Type B pancreatic cell (in vitro differentiated cells): Measurements from ENCODE around the gene KCTD5. TPM values are rescaled to one million over a fixed set of nuclear protein-coding genes. Genes with fewer than 3 reads are reported as not detected.

Experiments used
- DNase-seq: peaks from one replicate; pipeline ENCODE4 v3.0.0; 2021; ENCODE audit warnings: mixed read lengths; ENCODE audit not compliant: unreplicated experiment; ENCODE audit errors: extremely low spot score
- H3K27ac Mint-ChIP-seq: 2 replicates; pipeline ENCODE4 v1.8.0; 2021; ENCODE audit warnings: mild to moderate bottlenecking, mixed read lengths
- H3K27me3 Mint-ChIP-seq: 2 replicates; pipeline ENCODE4 v1.8.0; 2021; ENCODE audit warnings: mixed read lengths
- H3K36me3 Mint-ChIP-seq: 2 replicates; pipeline ENCODE4 v1.8.0; 2021; ENCODE audit warnings: mixed read lengths
- H3K4me1 Mint-ChIP-seq: one replicate; pipeline ENCODE4 v1.8.0; 2021; ENCODE audit warnings: mixed read lengths; ENCODE audit not compliant: unreplicated experiment
- H3K4me3 Mint-ChIP-seq: 2 replicates; pipeline ENCODE4 v1.8.0; 2021; ENCODE audit warnings: mild to moderate bottlenecking, mixed read lengths
- H3K9me3 Mint-ChIP-seq: 2 replicates; pipeline ENCODE4 v1.8.0; 2021; ENCODE audit warnings: mixed read lengths
- CTCF ChIP-seq: fragments of 200-600 bp; sonication (generic); conservative IDR thresholded peaks from 2 replicates; pipeline ENCODE4 v1.5.0; 2021; ENCODE audit warnings: antibody characterized with exemption, mild to moderate bottlenecking
- total RNA-seq: library from RNA; stranded (reverse); gene quantifications from 2 replicates; pipeline ENCODE4 v1.2.1, GENCODE V29; 2021; ENCODE audit warnings: low replicate concordance

The KCTD5 gene
- total RNA-seq, 1 donor from 2014 or later: 25.1 TPM

- H3K36me3 Mint-ChIP-seq: no peaks in the 10 kb centered on the region
- no peak overlapping the region for H3K4me3 Mint-ChIP-seq
- no peaks in the 10 kb centered on the region for H3K4me1 Mint-ChIP-seq
- peaks cover 4% of the 10 kb centered on the region for H3K27me3 Mint-ChIP-seq
- no peak for DNase-seq
- H3K9me3 Mint-ChIP-seq: no peaks in the 10 kb centered on the region
- TF ChIP-seq CTCF: no peak
- no peak overlapping the region for H3K27ac Mint-ChIP-seq
These were observed 29.7 kb downstream of the KCTD5 start for GRCh38 chr16:2712063-2712441.

- Mint-ChIP-seq H3K4me1 (no peaks in the 10 kb centered on the region), H3K27me3 (peaks cover 4% of the 10 kb centered on the region), H3K4me3 (no peak overlapping the region), H3K36me3 (no peaks in the 10 kb centered on the region), H3K9me3 (no peaks in the 10 kb centered on the region), H3K27ac (no peak overlapping the region)
- no peak for DNase-seq
- no peak for TF ChIP-seq CTCF
These were observed 30.2 kb downstream of the KCTD5 start for GRCh38 chr16:2712546-2712945.

DNA sequence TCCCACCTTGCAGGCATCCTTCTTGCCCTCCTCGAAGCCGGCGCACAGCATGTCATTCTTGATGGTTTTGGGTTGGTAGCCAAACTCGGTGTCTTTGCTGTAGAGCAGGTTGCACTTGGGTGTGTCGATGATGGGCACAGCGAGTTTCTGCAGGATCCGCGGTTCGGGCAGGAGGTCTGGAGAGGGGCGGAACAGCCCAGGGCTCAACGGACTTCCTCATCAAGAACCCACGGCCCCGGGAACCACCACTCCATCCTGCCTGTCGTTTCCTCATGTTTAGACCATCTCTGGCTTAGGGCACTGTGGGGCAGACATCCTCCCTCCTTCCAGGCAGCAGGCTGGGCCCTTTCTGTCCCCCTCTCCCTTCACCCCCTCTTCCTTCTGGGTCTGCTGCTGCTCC, 31.2 kb downstream of the KCTD5 start:
- Mint-ChIP-seq H3K4me1 (no peaks in the 10 kb centered on the region), H3K27ac (no peak overlapping the region), H3K9me3 (no peaks in the 10 kb centered on the region), H3K36me3 (no peaks in the 10 kb centered on the region), H3K27me3 (peaks cover 4% of the 10 kb centered on the region), H3K4me3 (no peak overlapping the region)
- DNase-seq: no peak
- no peak for TF ChIP-seq CTCF

DNA sequence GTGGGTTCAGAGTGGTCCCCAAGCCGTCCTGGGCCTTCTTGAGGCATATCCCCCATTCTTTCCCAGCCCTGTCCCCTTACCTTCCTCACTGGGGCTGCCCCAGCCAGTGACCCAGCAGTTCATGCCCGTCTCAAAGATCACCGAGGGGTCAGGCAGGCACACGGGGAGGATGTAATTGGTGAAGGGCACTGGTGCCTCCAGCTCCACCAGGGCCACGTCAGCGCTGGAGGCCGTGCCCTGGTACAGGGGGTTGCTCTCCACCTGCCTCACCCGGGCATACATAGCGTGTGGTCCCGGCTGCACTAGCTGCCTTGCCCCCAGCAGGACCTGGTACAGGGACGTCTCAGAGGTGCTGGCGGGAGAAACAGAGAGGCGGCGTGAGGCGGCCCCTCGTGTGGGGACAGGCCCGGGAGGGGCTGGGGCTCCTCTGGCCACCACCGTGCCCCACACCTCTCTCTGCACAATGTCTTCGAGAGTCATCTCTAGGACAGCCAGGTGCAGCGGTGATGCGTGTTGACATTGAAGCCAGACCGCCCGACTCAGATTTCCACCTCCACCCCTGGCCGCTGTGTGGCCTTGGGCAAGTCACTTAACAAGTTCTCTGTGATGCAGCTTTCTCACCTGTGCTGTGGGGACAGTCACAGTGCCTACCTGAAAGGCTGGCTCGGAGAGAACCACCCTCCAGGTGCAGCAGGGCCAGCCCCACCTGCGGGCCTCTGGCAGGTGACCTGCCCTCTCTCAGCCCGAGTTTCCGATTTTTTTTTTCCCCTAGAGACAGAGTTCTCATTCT, 31.9 kb downstream of the KCTD5 start:
- no peak overlapping the region for H3K4me3 Mint-ChIP-seq
- H3K27me3 Mint-ChIP-seq: peaks cover 4% of the 10 kb centered on the region
- no peaks in the 10 kb centered on the region for H3K36me3 Mint-ChIP-seq
- no peak for DNase-seq
- TF ChIP-seq CTCF: no peak
- H3K27ac Mint-ChIP-seq: no peak overlapping the region
- no peaks in the 10 kb centered on the region for H3K4me1 Mint-ChIP-seq
- no peaks in the 10 kb centered on the region for H3K9me3 Mint-ChIP-seq

DNA sequence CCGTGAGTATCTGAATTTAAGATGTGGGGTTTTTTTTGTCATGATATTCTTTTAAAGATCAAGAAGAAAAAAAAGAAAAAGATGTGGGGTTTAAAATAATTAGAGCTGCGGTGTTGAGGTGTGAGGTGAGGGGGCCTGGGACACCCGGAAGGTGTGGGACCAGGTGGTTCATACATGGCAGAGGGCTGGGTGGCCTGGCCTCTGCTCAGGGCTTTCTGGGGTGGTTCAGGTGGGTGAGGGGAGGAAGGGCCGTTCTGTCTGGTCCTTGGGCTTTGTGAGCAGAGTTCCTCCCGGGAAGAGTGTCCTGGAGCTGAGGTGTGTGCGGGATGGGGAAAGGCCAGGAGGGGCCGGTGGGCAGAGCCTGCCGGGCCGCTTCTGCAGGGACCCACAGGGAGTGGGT, 32.7 kb downstream of the KCTD5 start:
- H3K9me3 Mint-ChIP-seq: no peaks in the 10 kb centered on the region
- H3K27me3 Mint-ChIP-seq: peaks cover 4% of the 10 kb centered on the region
- TF ChIP-seq CTCF: no peak
- H3K27ac Mint-ChIP-seq: no peak overlapping the region
- peak overlapping the region; percentile 59 for H3K4me3 Mint-ChIP-seq
- no peaks in the 10 kb centered on the region for H3K36me3 Mint-ChIP-seq
- H3K4me1 Mint-ChIP-seq: no peaks in the 10 kb centered on the region
- no peak for DNase-seq
